Psoas muscle (tissue), 8 donors: Measurements from ENCODE around the gene SLC35A3. TPM values are rescaled to one million over a fixed set of nuclear protein-coding genes. Genes with fewer than 3 reads are reported as not detected.
"Not testable (repeated sequence)": the region's sequence is repeated elsewhere in the genome, so short reads cannot be mapped to it uniquely, and the experiment has no call there.

Source experiments
- ATAC-seq, 4 donors: fragments of 200-7000 bp; cut with Tn5 transposase; one replicate each; pipeline ENCODE4 v1.9.1; 2020; ENCODE audit warnings: moderate library complexity in 3 of 4, mild to moderate bottlenecking in 2 of 4
- DNase-seq, 2 donors: peaks; one replicate each; pipeline ENCODE4 v3.0.0-alpha.2; 2020
- H3K27ac ChIP-seq: fragments of 200-600 bp; one replicate; pipeline ENCODE4 v1.8.0; 2022
- H3K27me3 ChIP-seq, 3 donors: fragments of 200-600 bp in 1 of 3; one replicate each; pipeline versions ENCODE4 v1.6.1 to v1.8.0; 2013 to 2022; ENCODE audit warnings: low read length in 2 of 3, mild to moderate bottlenecking in 2 of 3, moderate library complexity in 1 of 3; ENCODE audit not compliant: insufficient read depth in 3 of 3
- H3K36me3 ChIP-seq, 2 donors: fragments of 200-600 bp in 1 of 2; one replicate each; pipeline versions ENCODE4 v1.6.1 to v1.8.0; 2013 to 2022; ENCODE audit warnings: low read depth in 1 of 2, mild to moderate bottlenecking in 1 of 2, moderate library complexity in 1 of 2; ENCODE audit not compliant: insufficient read depth in 1 of 2
- H3K4me1 ChIP-seq: fragments of 200-600 bp; one replicate; pipeline ENCODE4 v1.8.0; 2022
- H3K4me3 ChIP-seq: fragments of 200-600 bp; one replicate; pipeline ENCODE4 v1.8.0; 2022; ENCODE audit warnings: mild to moderate bottlenecking
- H3K9me3 ChIP-seq: fragments of 200-600 bp; one replicate; pipeline ENCODE4 v1.8.0; 2022
- WGBS, 3 donors: extraction: QIAGEN DNeasy Blood & Tissue Kit; methylation state at CpG; one replicate each; pipeline versions ENCODE4 v1.1.6 to v1.1.7; 2013; 5-methylcytosine and 5-hydroxymethylcytosine counted together
- intact Hi-C, 2 donors: fragments of 100-400 bp; cut with DNase I; formaldehyde crosslinking; loops; one replicate each; pipeline versions ENCODE4 v1.11.0 to v1.14.2; 2022
- polyA plus RNA-seq, 3 donors: library from polyadenylated mRNA; stranded (reverse); fragments of 200-250 nt; gene quantifications; one replicate each; pipeline ENCODE4 v1.2.3, GENCODE V29; 2013
- total RNA-seq, 4 donors: library from RNA; stranded (reverse); fragmentation: NEBNext Ultra II Directional in 2 of 4; extraction: Animal tissue kit (Norgen Biotek cat#: 25700) in 2 of 4; gene quantifications; one replicate each; pipeline versions ENCODE4 v1.2.1 to v1.2.4, GENCODE V29; 2021 to 2023
- TF ChIP-seq, protein P1 (sequence below): fragments of 200-600 bp; IDR thresholded peaks from one replicate; pipeline ENCODE4 v1.8.0; 2022; ENCODE audit warnings: antibody characterized with exemption
- donor health status: healthy with polysubstance abuse.
- donor health status: DM: no; HTN: no; CAD: no; lungs with moderate emphysema.
- donor health status: Bipolar disorder and iron deficiency.
- donor health status: healthy.
- donor health status: DM: yes; HTN: yes; CAD: no.
- donor health status: DM: no; HTN: no; CAD: no.
- donor health status: DM: no; HTN: no; CAD: no.
- donor health status: DM: yes; HTN: yes; CAD: no.

The SLC35A3 gene
- total and polyA plus RNA-seq, 7 donors = 3.5 to 8.6 (median 6.4) TPM

DNA sequence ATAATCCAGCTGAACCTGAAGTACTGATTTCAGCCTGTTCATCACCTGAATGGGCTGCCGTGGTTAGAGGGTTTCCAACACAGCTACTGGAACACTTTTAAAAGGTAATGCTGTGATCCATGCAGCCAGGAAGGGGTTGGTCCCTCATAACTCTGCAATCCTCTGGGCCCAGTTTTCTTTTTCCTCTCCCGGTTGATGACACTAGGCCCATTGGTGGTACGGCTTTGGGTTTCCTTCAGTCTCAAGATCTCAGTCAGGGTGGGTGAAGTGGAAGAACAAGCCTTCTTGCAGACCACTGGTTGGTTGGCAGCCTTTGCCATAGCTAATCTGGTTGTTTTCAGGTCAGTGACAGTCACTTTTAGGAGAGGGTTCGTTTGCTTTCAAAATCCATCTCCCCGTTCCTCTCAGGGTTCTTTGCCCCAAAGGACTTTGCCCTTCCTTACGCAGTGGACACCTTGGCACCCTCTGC is 502 bp upstream of the SLC35A3 start:
- intact Hi-C loops = no loop called here
- WGBS, 3 donors = 15 to 21% (median 15%) methylated on average over 6 of the region's 6 CpGs
- Histone ChIP-seq H3K9me3 (no peaks in the 10 kb centered on the region), H3K4me3 (peak overlapping the region; percentile 98), H3K27ac (peak overlapping the region; percentile 74), H3K27me3 (no peaks in the 10 kb centered on the region), H3K4me1 (peaks cover 13% of the 10 kb centered on the region), H3K36me3 (peaks cover 0 to 2% of the 10 kb centered on the region in 2 donors)
- DNase-seq (no peak), ATAC-seq (peak in 2 of 4 donors; percentile 11 to 32)
- TF ChIP-seq, protein P1, sequence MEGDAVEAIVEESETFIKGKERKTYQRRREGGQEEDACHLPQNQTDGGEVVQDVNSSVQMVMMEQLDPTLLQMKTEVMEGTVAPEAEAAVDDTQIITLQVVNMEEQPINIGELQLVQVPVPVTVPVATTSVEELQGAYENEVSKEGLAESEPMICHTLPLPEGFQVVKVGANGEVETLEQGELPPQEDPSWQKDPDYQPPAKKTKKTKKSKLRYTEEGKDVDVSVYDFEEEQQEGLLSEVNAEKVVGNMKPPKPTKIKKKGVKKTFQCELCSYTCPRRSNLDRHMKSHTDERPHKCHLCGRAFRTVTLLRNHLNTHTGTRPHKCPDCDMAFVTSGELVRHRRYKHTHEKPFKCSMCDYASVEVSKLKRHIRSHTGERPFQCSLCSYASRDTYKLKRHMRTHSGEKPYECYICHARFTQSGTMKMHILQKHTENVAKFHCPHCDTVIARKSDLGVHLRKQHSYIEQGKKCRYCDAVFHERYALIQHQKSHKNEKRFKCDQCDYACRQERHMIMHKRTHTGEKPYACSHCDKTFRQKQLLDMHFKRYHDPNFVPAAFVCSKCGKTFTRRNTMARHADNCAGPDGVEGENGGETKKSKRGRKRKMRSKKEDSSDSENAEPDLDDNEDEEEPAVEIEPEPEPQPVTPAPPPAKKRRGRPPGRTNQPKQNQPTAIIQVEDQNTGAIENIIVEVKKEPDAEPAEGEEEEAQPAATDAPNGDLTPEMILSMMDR = no peak

DNA sequence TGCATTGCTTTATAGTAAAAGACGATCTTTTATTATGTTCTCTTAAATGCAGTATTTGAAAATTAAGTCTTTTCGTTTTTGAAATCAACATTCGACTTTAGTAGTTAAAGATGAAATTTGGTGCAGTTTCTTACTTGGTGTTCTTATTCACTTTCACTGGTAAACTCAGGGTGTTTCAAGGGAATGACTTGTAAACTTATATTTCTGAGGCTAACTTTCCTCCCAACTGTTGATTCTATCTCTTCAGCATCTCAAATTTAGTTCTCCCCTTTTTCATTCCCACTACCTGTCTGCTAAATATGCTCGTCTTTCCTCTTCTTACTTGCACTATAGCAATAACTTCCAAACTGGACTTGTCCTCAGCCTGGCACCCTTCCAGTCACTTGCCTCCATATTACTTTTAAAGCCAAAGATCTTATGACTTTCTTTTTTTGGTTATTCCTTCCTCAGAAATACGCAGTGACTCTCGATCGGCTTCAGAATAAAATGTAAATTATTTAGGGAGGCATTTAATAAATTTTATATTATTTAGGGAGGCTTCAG is 988 bp downstream of the SLC35A3 start:
- WGBS, 3 donors = 44 to 54% (median 50%) methylated on average over 7 of the region's 7 CpGs
- DNase-seq (no peak), ATAC-seq (no peak)
- H3K4me3 ChIP-seq = peak overlapping the region; percentile 98
- peaks cover 0 to 16% of the 10 kb centered on the region in 2 donors for H3K36me3 ChIP-seq
- intact Hi-C loops = loop anchor here in 1 of 2 donors (5.0 kb wide), 1 partner anchor 67 kb away; a partner anchor contains a TSS
- TF ChIP-seq, protein P1 = no peak
- peak overlapping the region; percentile 74 for H3K27ac ChIP-seq
- H3K4me1 ChIP-seq = peaks cover 13% of the 10 kb centered on the region
- H3K27me3 ChIP-seq = no peaks in the 10 kb centered on the region
- H3K9me3 ChIP-seq = no peaks in the 10 kb centered on the region

DNA sequence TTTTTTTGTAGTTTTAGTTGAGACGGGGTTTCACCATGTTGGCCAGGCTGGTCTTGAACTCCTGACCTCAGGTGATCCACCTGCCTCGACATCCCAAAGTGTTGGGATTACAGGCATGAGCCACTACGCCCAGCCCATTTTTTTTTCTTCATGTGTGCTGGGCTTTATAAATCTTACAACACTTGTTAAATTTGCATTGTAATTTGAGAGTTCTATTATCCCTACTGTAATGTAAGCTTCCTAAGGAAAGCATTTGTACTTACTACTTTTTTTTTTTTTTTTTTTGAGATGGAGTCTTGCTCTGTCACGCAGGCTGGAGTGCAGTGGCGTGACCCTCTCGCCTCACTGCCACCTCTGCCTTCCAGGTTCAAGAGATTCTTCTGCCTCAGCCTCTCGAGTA is 2.3 kb downstream of the SLC35A3 start:
- H3K4me3 ChIP-seq, ATAC-seq, H3K27me3 ChIP-seq, DNase-seq, H3K9me3 ChIP-seq, H3K27ac ChIP-seq: not testable (repeated sequence)
- intact Hi-C loops = loop anchor here in 1 of 2 donors (5.0 kb wide), 1 partner anchor 65 kb away; a partner anchor contains a TSS
- Histone ChIP-seq H3K4me1 (peaks cover 13% of the 10 kb centered on the region), H3K36me3 (peaks cover 0 to 24% of the 10 kb centered on the region in 2 donors)
- WGBS, 3 donors = 87 to 89% (median 88%) methylated on average over 7 of the region's 7 CpGs

DNA sequence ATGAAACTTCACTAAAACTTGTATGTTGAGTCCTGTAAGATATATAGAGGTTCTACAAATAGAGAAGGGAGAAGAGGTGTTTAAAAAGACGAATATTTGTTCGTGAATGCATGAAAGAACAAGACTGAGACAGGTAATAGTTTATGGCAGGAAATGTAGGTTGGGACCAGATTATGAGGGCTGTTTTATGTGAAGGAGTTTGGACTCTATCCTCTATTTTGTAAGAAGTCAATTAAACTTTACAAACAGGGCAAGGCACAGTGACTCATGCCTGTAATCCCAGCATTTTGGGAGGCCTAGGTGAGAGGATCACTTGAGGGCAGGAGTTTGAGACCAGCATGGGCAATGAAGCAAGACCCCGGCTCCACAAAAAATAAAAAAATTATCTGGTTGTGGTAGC is 5.7 kb downstream of the SLC35A3 start:
- H3K27ac ChIP-seq = no peak overlapping the region
- intact Hi-C loops = no loop called here
- DNase-seq = no peak
- H3K36me3 ChIP-seq = peaks cover 0 to 24% of the 10 kb centered on the region in 2 donors
- H3K4me1 ChIP-seq = peaks cover 5% of the 10 kb centered on the region
- ATAC-seq = no peak
- no peaks in the 10 kb centered on the region for H3K9me3 ChIP-seq
- no peak overlapping the region for H3K4me3 ChIP-seq
- no peaks in the 10 kb centered on the region for H3K27me3 ChIP-seq
- TF ChIP-seq, protein P1 = no peak
- WGBS, 3 donors = 93 to 97% (median 95%) methylated on average over 3 of the region's 3 CpGs

DNA sequence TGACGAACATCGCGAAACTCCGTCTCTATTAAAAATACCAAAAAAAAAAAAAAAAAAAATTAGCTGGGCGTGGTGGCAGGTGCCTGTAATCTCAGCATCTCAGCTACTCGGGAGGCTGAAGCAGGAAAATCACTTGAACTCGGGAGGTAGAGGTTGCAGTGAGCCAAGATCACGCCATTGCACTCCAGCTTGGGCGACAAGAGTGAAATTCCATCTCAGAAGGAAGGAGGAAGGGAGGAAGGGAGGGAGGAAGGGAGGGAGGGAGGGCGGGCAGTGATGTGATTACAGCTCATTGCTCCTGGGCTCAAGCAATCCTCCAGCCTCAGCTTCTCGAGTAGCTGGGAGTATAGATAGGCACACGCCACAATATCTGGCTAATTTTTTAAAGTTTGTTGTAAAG is 7.5 kb downstream of the SLC35A3 start:
- H3K4me3 ChIP-seq, H3K4me1 ChIP-seq, ATAC-seq, H3K27ac ChIP-seq, H3K27me3 ChIP-seq, intact Hi-C loops, H3K9me3 ChIP-seq, DNase-seq: not testable (repeated sequence)
- H3K36me3 ChIP-seq = peaks cover 0 to 24% of the 10 kb centered on the region in 2 donors
- WGBS, 3 donors = 81 to 85% (median 81%) methylated on average over 12 of the region's 12 CpGs

DNA sequence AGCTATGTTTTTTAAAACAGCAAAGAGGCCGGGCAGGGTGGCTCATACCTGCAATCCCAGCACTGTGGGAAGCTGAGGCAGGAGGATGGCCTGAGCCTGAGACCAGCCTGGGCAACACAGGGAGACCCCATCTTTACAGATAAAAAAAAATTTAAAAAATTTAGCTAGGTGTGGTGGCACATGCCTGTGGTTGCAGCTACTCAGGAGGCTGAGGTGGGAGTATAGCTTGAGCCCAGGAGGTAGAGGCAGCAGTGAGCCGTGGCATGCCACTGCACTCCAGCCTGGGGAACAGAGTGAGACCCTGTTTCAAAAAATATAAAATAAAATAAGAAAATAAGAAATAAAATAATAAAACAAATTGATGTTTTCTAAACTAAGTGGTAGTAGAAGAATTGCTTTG is 8.4 kb downstream of the SLC35A3 start:
- no peaks in the 10 kb centered on the region for H3K9me3 ChIP-seq
- TF ChIP-seq, protein P1 = no peak
- intact Hi-C loops = no loop called here
- no peak for ATAC-seq
- peaks cover 0 to 24% of the 10 kb centered on the region in 2 donors for H3K36me3 ChIP-seq
- WGBS, 3 donors = 93 to 99% (median 94%) methylated on average over 2 of the region's 2 CpGs
- no peaks in the 10 kb centered on the region for H3K4me1 ChIP-seq
- H3K27ac ChIP-seq = no peak overlapping the region
- H3K27me3 ChIP-seq = no peaks in the 10 kb centered on the region
- H3K4me3 ChIP-seq = no peak overlapping the region
- no peak for DNase-seq
